ENCODE results near the gene ATP6V1B1.
"Not testable (repeated sequence)": the region's sequence is repeated elsewhere in the genome, so short reads cannot be mapped to it uniquely, and the experiment has no call there.

ATP6V1B1 gene

GRCh38 chr2:70995426-70995729, 59.7 kb downstream of the ATP6V1B1 start:
- intact Hi-C loops (cut with micrococcal nuclease) = loop anchor here (2.0 kb wide), 1 partner anchor 69 kb away; no protein-coding TSS in a partner anchor
- Mint-ChIP-seq H3K27me3 (no peaks in the 10 kb centered on the region), H3K4me3 (peak overlapping the region; percentile 90), H3K4me1 (ENCODE audit: low read depth) (peaks cover 54% of the 10 kb centered on the region), H3K27ac (peak overlapping the region; percentile 72), H3K9me3 (no peaks in the 10 kb centered on the region), H3K36me3 (ENCODE audit: low read depth) (peaks cover 36% of the 10 kb centered on the region)

GRCh38 chr2:70998885-70999284, 63.2 kb downstream of the ATP6V1B1 start:
- H3K9me3 Mint-ChIP-seq; H3K36me3 Mint-ChIP-seq (ENCODE audit: low read depth); H3K27me3 Mint-ChIP-seq; intact Hi-C loops (cut with micrococcal nuclease); H3K4me3 Mint-ChIP-seq: not testable (repeated sequence)
- Mint-ChIP-seq H3K27ac (peak overlapping the region; percentile 1), H3K4me1 (ENCODE audit: low read depth) (peaks cover 29% of the 10 kb centered on the region)

- Mint-ChIP-seq H3K27ac (peak overlapping the region; percentile 1), H3K4me3 (no peak overlapping the region), H3K4me1 (ENCODE audit: low read depth) (peaks cover 25% of the 10 kb centered on the region), H3K27me3 (peaks cover 3% of the 10 kb centered on the region), H3K36me3 (ENCODE audit: low read depth) (peaks cover under 1% of the 10 kb centered on the region), H3K9me3 (no peaks in the 10 kb centered on the region)
- intact Hi-C loops (cut with micrococcal nuclease) = no loop called here
Measured at GRCh38 chr2:70999362-70999761, 63.7 kb downstream of the ATP6V1B1 start.

GRCh38 chr2:70999931-71000330, 64.2 kb downstream of the ATP6V1B1 start:
- H3K4me3 Mint-ChIP-seq; H3K36me3 Mint-ChIP-seq (ENCODE audit: low read depth); H3K27me3 Mint-ChIP-seq; intact Hi-C loops (cut with micrococcal nuclease); H3K9me3 Mint-ChIP-seq; H3K27ac Mint-ChIP-seq: not testable (repeated sequence)
- H3K4me1 Mint-ChIP-seq (ENCODE audit: low read depth) = peaks cover 25% of the 10 kb centered on the region

GRCh38 chr2:71000780-71001591, 65.3 kb downstream of the ATP6V1B1 start:
- Mint-ChIP-seq H3K4me3 (no peak overlapping the region), H3K4me1 (ENCODE audit: low read depth) (peaks cover 14% of the 10 kb centered on the region), H3K27ac (no peak overlapping the region), H3K36me3 (ENCODE audit: low read depth) (no peaks in the 10 kb centered on the region), H3K9me3 (no peaks in the 10 kb centered on the region), H3K27me3 (peaks cover 3% of the 10 kb centered on the region)
- intact Hi-C loops (cut with micrococcal nuclease) = loop anchor here (1.0 kb wide), 1 partner anchor 36 kb away; no protein-coding TSS in a partner anchor

GRCh38 chr2:71001592-71001927, 65.9 kb downstream of the ATP6V1B1 start:
- no peak overlapping the region for H3K4me3 Mint-ChIP-seq
- no peaks in the 10 kb centered on the region for H3K36me3 Mint-ChIP-seq (ENCODE audit: low read depth)
- H3K27ac Mint-ChIP-seq = no peak overlapping the region
- H3K27me3 Mint-ChIP-seq = peaks cover 3% of the 10 kb centered on the region
- intact Hi-C loops (cut with micrococcal nuclease) = loop anchor here (1.0 kb wide), 1 partner anchor 36 kb away; no protein-coding TSS in a partner anchor
- peaks cover 12% of the 10 kb centered on the region for H3K4me1 Mint-ChIP-seq (ENCODE audit: low read depth)
- H3K9me3 Mint-ChIP-seq = no peaks in the 10 kb centered on the region

GRCh38 chr2:71001981-71002570, 66.4 kb downstream of the ATP6V1B1 start:
- intact Hi-C loops (cut with micrococcal nuclease) = loop anchor here (1.0 kb wide), 1 partner anchor 37 kb away; no protein-coding TSS in a partner anchor
- Mint-ChIP-seq H3K27me3 (peaks cover 3% of the 10 kb centered on the region), H3K4me3 (no peak overlapping the region), H3K4me1 (ENCODE audit: low read depth) (peaks cover 12% of the 10 kb centered on the region), H3K36me3 (ENCODE audit: low read depth) (no peaks in the 10 kb centered on the region), H3K27ac (no peak overlapping the region), H3K9me3 (no peaks in the 10 kb centered on the region)

GRCh38 chr2:71003396-71003795, 67.7 kb downstream of the ATP6V1B1 start:
- no peak overlapping the region for H3K4me3 Mint-ChIP-seq
- H3K27me3 Mint-ChIP-seq = peaks cover 3% of the 10 kb centered on the region
- H3K27ac Mint-ChIP-seq = no peak overlapping the region
- peaks cover 12% of the 10 kb centered on the region for H3K4me1 Mint-ChIP-seq (ENCODE audit: low read depth)
- no peaks in the 10 kb centered on the region for H3K9me3 Mint-ChIP-seq
- no peaks in the 10 kb centered on the region for H3K36me3 Mint-ChIP-seq (ENCODE audit: low read depth)
- intact Hi-C loops (cut with micrococcal nuclease) = no loop called here

GRCh38 chr2:71003966-71004755, 68.5 kb downstream of the ATP6V1B1 start:
- H3K36me3 Mint-ChIP-seq (ENCODE audit: low read depth) = no peaks in the 10 kb centered on the region
- no peak overlapping the region for H3K4me3 Mint-ChIP-seq
- intact Hi-C loops (cut with micrococcal nuclease) = no loop called here
- H3K9me3 Mint-ChIP-seq = no peaks in the 10 kb centered on the region
- H3K4me1 Mint-ChIP-seq (ENCODE audit: low read depth) = peaks cover 11% of the 10 kb centered on the region
- H3K27me3 Mint-ChIP-seq = peaks cover 3% of the 10 kb centered on the region
- no peak overlapping the region for H3K27ac Mint-ChIP-seq

- no peak overlapping the region for H3K27ac Mint-ChIP-seq
- H3K27me3 Mint-ChIP-seq = peaks cover 4% of the 10 kb centered on the region
- peaks cover 5% of the 10 kb centered on the region for H3K4me1 Mint-ChIP-seq (ENCODE audit: low read depth)
- H3K4me3 Mint-ChIP-seq = no peak overlapping the region
- H3K36me3 Mint-ChIP-seq (ENCODE audit: low read depth) = no peaks in the 10 kb centered on the region
- intact Hi-C loops (cut with micrococcal nuclease) = no loop called here
- H3K9me3 Mint-ChIP-seq = no peaks in the 10 kb centered on the region
Measured at GRCh38 chr2:71004857-71005256, 69.2 kb downstream of the ATP6V1B1 start.

- no peak overlapping the region for H3K4me3 Mint-ChIP-seq
- peaks cover 7% of the 10 kb centered on the region for H3K27me3 Mint-ChIP-seq
- no peaks in the 10 kb centered on the region for H3K9me3 Mint-ChIP-seq
- H3K4me1 Mint-ChIP-seq (ENCODE audit: low read depth) = peaks cover 5% of the 10 kb centered on the region
- intact Hi-C loops (cut with micrococcal nuclease) = no loop called here
- H3K36me3 Mint-ChIP-seq (ENCODE audit: low read depth) = no peaks in the 10 kb centered on the region
- H3K27ac Mint-ChIP-seq = no peak overlapping the region
Measured at GRCh38 chr2:71005271-71006202, 69.8 kb downstream of the ATP6V1B1 start.

GRCh38 chr2:71006323-71006722, 70.6 kb downstream of the ATP6V1B1 start:
- no peak overlapping the region for H3K4me3 Mint-ChIP-seq
- H3K9me3 Mint-ChIP-seq = no peaks in the 10 kb centered on the region
- intact Hi-C loops (cut with micrococcal nuclease) = no loop called here
- no peaks in the 10 kb centered on the region for H3K36me3 Mint-ChIP-seq (ENCODE audit: low read depth)
- peaks cover 7% of the 10 kb centered on the region for H3K27me3 Mint-ChIP-seq
- H3K27ac Mint-ChIP-seq = no peak overlapping the region
- H3K4me1 Mint-ChIP-seq (ENCODE audit: low read depth) = peaks cover 3% of the 10 kb centered on the region

GRCh38 chr2:71006955-71007799, 71.5 kb downstream of the ATP6V1B1 start:
- Mint-ChIP-seq H3K36me3 (ENCODE audit: low read depth) (no peaks in the 10 kb centered on the region), H3K9me3 (no peaks in the 10 kb centered on the region), H3K4me3 (no peak overlapping the region), H3K27ac (no peak overlapping the region), H3K27me3 (peaks cover 7% of the 10 kb centered on the region), H3K4me1 (ENCODE audit: low read depth) (peaks cover 11% of the 10 kb centered on the region)
- intact Hi-C loops (cut with micrococcal nuclease) = no loop called here
